Measurements from ENCODE around the gene UGT3A2.

The UGT3A2 gene

DNA sequence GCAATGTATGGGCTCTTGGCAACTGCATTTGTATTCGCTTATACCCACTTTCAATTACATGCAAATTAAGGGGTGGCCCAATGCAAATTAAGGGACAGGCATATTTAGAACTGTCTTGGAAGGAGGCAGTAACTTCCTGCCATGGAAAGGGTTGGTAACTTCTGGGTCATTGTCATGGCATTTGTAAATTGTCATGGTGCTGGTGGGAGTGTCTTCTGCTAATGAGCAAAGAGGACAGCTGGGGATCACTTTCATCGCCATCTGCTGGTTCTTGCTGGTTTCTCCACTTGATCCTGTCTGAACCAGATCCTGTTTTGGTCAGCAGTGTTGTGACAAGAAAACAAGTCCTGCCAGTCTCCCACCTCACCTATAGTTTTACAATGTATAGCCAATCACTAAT is 23.3 kb upstream of the UGT3A2 start:
- TF ChIP-seq, protein P1, sequence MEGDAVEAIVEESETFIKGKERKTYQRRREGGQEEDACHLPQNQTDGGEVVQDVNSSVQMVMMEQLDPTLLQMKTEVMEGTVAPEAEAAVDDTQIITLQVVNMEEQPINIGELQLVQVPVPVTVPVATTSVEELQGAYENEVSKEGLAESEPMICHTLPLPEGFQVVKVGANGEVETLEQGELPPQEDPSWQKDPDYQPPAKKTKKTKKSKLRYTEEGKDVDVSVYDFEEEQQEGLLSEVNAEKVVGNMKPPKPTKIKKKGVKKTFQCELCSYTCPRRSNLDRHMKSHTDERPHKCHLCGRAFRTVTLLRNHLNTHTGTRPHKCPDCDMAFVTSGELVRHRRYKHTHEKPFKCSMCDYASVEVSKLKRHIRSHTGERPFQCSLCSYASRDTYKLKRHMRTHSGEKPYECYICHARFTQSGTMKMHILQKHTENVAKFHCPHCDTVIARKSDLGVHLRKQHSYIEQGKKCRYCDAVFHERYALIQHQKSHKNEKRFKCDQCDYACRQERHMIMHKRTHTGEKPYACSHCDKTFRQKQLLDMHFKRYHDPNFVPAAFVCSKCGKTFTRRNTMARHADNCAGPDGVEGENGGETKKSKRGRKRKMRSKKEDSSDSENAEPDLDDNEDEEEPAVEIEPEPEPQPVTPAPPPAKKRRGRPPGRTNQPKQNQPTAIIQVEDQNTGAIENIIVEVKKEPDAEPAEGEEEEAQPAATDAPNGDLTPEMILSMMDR (IDR thresholded peaks at IDR 0.05; ENCODE audit: insufficient read depth, low read depth, low read length, missing control alignments), result peak; percentile 55
- DNase-seq (ENCODE audit: low read depth), result peak; percentile 62
- no peak overlapping the region for H3K4me3 ChIP-seq (ENCODE audit: low read length)

DNA sequence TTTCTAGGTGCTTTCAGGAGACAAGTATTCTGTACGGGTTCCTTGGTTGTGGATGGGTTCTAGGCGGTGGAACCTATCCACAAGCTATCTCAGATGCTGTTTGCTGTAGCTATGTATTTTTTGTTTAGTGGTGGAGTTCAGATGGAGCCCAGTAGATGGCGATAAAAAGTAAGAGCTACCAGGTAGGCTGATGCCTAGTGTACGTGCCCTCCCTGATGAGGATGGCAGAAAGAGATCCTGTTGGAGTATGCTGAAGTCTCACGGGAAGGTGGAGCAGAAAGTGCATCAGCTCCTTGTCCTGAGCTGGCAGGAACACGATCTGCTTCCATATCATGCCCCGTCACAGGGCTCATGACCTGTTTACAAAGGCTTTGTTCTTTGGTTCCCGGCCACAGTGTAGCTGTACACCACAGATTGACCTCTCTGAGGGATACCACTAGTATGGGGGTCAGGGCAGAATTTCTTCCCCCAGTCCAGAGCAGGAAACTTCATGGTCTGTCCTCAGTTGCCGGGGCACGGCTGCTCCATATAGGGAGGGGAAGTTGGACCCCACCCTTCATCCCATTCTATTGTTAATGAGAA is 12.6 kb upstream of the UGT3A2 start:
- no peak overlapping the region for H3K4me3 ChIP-seq (ENCODE audit: low read length)
- peak; percentile 73 for DNase-seq (ENCODE audit: low read depth)

DNA sequence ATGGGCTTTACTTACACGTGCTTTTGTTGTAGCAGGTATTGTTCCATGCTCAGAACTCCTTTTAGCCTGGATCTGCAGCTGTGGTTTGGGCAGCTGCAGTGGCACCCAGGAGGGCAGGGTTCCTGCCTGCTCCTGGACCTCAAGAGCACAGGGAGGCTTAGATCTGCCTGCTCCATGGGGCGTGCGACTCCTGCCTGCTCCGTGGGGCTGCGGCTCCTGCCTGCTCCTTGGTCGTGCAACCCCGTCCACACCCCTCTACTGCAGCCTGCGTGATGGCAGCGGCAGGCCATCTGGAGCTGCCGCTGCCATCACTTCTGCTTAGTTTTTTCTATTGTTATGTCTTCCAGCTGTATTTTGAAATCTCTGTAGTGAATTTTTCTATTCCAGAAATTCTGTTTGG is 11.7 kb upstream of the UGT3A2 start:
- no peak for DNase-seq (ENCODE audit: low read depth)
- H3K4me3 ChIP-seq (ENCODE audit: low read length), result no peak overlapping the region
- TF ChIP-seq, protein P1 (IDR thresholded peaks at IDR 0.05; ENCODE audit: insufficient read depth, low read depth, low read length, missing control alignments), result no peak

More for the DNA sequence above, 12.6 kb upstream of the UGT3A2 start:
- TF ChIP-seq, protein P1 (IDR thresholded peaks at IDR 0.05; ENCODE audit: insufficient read depth, low read depth, low read length, missing control alignments), result peak; percentile 82

DNA sequence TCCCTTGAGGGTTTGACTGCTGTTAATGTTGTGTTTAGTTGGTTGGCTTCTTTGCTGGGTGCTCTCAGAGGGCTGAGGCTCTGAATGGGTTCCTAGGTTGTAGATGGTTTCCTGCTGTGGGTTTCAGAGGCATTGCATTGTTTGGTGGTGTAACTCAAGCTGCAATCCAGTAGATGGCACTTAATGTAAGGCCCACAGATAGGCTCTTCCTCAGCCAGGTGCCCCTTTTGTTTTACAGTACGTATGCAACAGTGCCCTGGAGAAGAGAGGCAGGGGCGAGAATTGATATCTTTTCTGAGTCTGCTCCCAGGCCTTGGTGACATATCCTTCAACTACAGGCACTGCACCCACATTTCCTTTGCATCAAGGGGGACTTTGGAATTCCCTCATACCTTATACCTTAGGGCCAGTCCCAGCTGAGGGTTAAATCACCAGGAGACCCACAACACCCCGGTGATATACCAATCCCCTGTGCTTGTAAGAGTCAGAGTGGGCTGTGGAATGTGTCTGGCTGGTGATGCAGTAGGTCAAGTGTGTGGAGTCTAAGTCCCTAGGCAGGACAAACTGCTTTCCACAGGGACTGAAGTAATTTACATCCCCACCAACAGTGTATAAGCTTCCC is 7.0 kb upstream of the UGT3A2 start:
- peak; percentile 34 for DNase-seq (ENCODE audit: low read depth)
- H3K4me3 ChIP-seq (ENCODE audit: low read length), result no peak overlapping the region
- TF ChIP-seq, protein P1 (IDR thresholded peaks at IDR 0.05; ENCODE audit: insufficient read depth, low read depth, low read length, missing control alignments), result peak; percentile 42

DNA sequence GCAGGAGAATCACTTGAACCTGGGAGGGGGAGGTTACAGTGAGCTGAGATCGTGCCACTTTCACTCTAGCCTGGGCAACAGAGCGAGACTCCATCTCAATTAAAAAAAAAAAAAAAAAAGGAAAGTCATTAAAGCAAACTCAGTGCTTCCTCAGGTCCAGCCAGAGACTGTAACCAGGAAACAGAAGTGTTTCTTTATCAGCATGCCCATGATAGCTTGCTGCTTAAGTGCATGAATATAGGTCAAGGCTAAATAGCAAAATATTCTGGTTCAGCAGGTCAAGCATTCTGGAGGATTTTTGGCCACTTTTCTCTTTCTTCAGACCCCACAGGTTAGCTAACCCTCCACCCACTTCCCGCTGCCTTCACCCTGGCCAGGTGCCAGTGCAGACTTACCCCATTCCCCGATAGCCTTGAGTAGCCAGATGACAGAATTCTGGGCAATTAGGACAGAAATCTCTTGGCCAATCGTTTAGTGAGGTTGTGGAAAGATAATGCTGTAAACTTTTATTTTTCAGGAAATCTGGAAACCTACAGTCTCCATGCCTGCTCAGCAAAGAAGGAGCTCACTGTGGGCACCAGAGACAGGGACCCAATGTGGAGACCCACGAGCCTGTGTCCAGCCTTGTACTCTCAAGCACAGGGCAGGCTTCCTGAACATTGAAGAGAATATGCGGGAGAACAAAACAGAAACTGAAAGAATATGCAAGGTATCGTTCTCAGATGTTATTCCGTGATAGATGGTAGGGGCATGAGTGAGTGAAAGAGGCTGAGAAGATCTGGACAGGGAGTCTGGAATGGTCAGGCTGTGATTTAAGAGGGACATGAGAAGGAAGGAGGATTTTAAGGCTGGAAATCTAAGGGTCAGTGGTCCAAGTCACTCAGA is 4.2 kb upstream of the UGT3A2 start:
- H3K4me3 ChIP-seq (ENCODE audit: low read length), result no peak overlapping the region
- TF ChIP-seq, protein P1 (IDR thresholded peaks at IDR 0.05; ENCODE audit: insufficient read depth, low read depth, low read length, missing control alignments), result no peak
- no peak for DNase-seq (ENCODE audit: low read depth)

DNA sequence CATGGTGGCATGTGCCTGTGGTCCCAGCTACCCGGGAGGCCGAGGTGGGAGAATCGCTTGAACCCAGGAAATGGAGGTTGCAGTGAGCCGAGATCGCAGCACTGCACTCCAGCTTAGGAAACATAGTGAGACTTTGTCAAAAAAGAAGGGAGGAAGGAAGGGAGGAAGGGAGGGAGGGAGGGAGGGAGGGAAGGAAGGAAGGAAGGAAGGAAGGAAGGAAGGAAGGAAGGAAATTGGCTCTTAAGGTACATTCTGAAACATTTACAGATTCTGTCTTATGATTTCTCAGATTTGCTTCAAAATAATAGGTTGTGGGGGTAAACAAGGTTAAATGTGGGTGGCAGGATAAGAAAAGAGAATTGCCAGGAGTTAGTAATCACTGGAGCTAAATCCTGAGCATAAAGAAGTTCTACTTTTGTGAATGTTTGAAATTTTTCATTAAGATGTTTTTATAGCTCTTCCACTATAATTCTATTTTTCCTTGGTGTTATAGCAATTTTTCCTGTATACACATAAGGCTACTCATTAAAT is 2.1 kb upstream of the UGT3A2 start:
- TF ChIP-seq, protein P1 (IDR thresholded peaks at IDR 0.05; ENCODE audit: insufficient read depth, low read depth, low read length, missing control alignments), result no peak
- H3K4me3 ChIP-seq (ENCODE audit: low read length), result no peak overlapping the region
- no peak for DNase-seq (ENCODE audit: low read depth)
